ENCODE data around the gene GID4. TPM values are rescaled to one million over a fixed set of nuclear protein-coding genes. Genes with fewer than 3 reads are reported as not detected.

GID4 gene
- total and polyA plus RNA-seq, 2 of the 13 experiments (the other 11 are each of a cell fraction or from before 2014, with no cell fraction given), result 4.3 to 6.1 TPM

- no peak overlapping the region for H3K9ac ChIP-seq (ENCODE audit: insufficient read depth, low read depth, low read length)
- no peak overlapping the region for H2AFZ ChIP-seq (ENCODE audit: low read length)
- in situ Hi-C loops (cut with HindIII; ENCODE audit: extremely low pct_ligation_motif_present, low pct_unique_long_range_greater_than_20kb) (loop anchor here (25.0 kb wide), 1 partner anchor 113 kb away; the partner anchor contains the start of gene MYO15A), intact Hi-C loops (cut with micrococcal nuclease; ENCODE audit: unreplicated experiment) (no loop called here)
- H3K36me3 ChIP-seq (replicated peaks in 1 of 2; ENCODE audit: control insufficient read depth in 1 of 2, insufficient read depth in 2 of 2, low read length in 2 of 2), result no peaks in the 10 kb centered on the region
- no peaks in the 10 kb centered on the region for H4K20me1 ChIP-seq (ENCODE audit: insufficient read depth, low read length)
- H3K27ac ChIP-seq (ENCODE audit: extremely low read length, insufficient read depth, low read length), result no peak overlapping the region
- BruUV-seq (replicated peaks), result no TSS peak
- peak overlapping the region; percentile 36 for H3K4me2 ChIP-seq (ENCODE audit: low read depth, low read length)
- H3K4me1 ChIP-seq (ENCODE audit: insufficient read depth, low read length), result peaks cover 34% of the 10 kb centered on the region
- H3K4me3 ChIP-seq (replicated peaks in 1 of 3; ENCODE audit: insufficient read depth in 1 of 3, low read depth in 2 of 3, low read length in 3 of 3), result no peak overlapping the region
- H3K79me2 ChIP-seq (ENCODE audit: insufficient read depth, low read length), result no peaks in the 10 kb centered on the region
- ATAC-seq, result peak; percentile 66
- ChIA-PET POLR2A (no interaction called here), CTCF (ENCODE audit: low intra/inter-chr PET ratio, low total read pairs) (no interaction called here)
- H3K27me3 ChIP-seq (ENCODE audit: control insufficient read depth in 1 of 2, insufficient read depth in 2 of 2, low read length in 2 of 2), result 0 out of 5 replicates have a peak, but pooled peaks cover 0 to 10% of the 10 kb centered on the region in 2 experiments
- no peak for FAIRE-seq
- WGBS (ENCODE audit: low lambda C conversion rate), result 52% methylated on average over 9 of the region's 9 CpGs
- H3K9me3 ChIP-seq (ENCODE audit: low read length), result no peaks in the 10 kb centered on the region
- peak; percentile 21 for DNase-seq (ENCODE audit: low spot score)
- TF ChIP-seq SAP130 (CRISPR knock-in tag; IDR thresholded peaks at IDR 0.05; ENCODE audit: low read depth), result no peak
- TF ChIP-seq MTA3 (CRISPR knock-in tag; IDR thresholded peaks at IDR 0.05), result no peak
- no peak for TF ChIP-seq ZNF710 (CRISPR knock-in tag; IDR thresholded peaks at IDR 0.05; ENCODE audit: borderline replicate concordance)
- 0 out of 2 replicates have a peak, but pooled peaks have one; percentile 3 for TF ChIP-seq CTCF (CRISPR knock-in tag; IDR thresholded peaks at IDR 0.05)
- TF ChIP-seq ZNF556 (CRISPR knock-in tag; IDR thresholded peaks at IDR 0.05; ENCODE audit: borderline replicate concordance), result no peak
- no peak for TF ChIP-seq ZNF180 (CRISPR knock-in tag; IDR thresholded peaks at IDR 0.05; ENCODE audit: borderline replicate concordance, low read depth)
- no peak for TF ChIP-seq REXO4 (CRISPR knock-in tag; IDR thresholded peaks at IDR 0.05; ENCODE audit: borderline replicate concordance)
- TF ChIP-seq ZBTB25 (CRISPR knock-in tag; IDR thresholded peaks at IDR 0.05), result no peak
- TF ChIP-seq DR1 (CRISPR knock-in tag; IDR thresholded peaks at IDR 0.05), result no peak
- no peak for TF ChIP-seq ZSCAN29 (CRISPR knock-in tag; conservative IDR thresholded peaks at IDR 0.05)
- peak; percentile 81 for TF ChIP-seq BHLHE40 (IDR thresholded peaks at IDR 0.05; ENCODE audit: low read length)
- TF ChIP-seq ZNF431 (CRISPR knock-in tag; IDR thresholded peaks at IDR 0.05; ENCODE audit: borderline replicate concordance, low read depth), result no peak
- no peak for TF ChIP-seq GATAD1 (CRISPR knock-in tag; IDR thresholded peaks at IDR 0.05)
- peak; percentile 36; the same call in 1 of the 2 replicates for TF ChIP-seq FOSL2 (CRISPR knock-in tag; IDR thresholded peaks at IDR 0.05)
- TF ChIP-seq ZNF33B (CRISPR knock-in tag; IDR thresholded peaks at IDR 0.05), result no peak
- TF ChIP-seq ZNF768 (CRISPR knock-in tag; IDR thresholded peaks at IDR 0.05), result peak; percentile 10; the same call in 1 of the 2 replicates
- TF ChIP-seq RFX5 (IDR thresholded peaks at IDR 0.05; ENCODE audit: low read depth, low read length), result no peak
- no peak for TF ChIP-seq ZBTB10 (CRISPR knock-in tag; IDR thresholded peaks at IDR 0.05; ENCODE audit: borderline replicate concordance)
Measured at GRCh38 chr17:17999364-18000029, 39.7 kb upstream of the GID4 start.

Measured in HepG2 (cell line).